Measurements from ENCODE around the gene MYOCD. TPM values are rescaled to one million over a fixed set of nuclear protein-coding genes. Genes with fewer than 3 reads are reported as not detected.
A peak's percentile ranks its signal among the peaks of the same experiment; 100 is the strongest.

The MYOCD gene
- total and polyA plus RNA-seq, 2 experiments from 2014 or later = 2.2 to 8.4 TPM

- H3K4me2 ChIP-seq = no peak overlapping the region
- no peak for DNase-seq (ENCODE audit: low spot score)
- no peak overlapping the region for H3K4me3 ChIP-seq
- no peaks in the 10 kb centered on the region for H3K9me3 ChIP-seq (ENCODE audit: low read depth)
- H3K27me3 ChIP-seq = peaks cover 10% of the 10 kb centered on the region
- H3K36me3 ChIP-seq (replicated peaks; ENCODE audit: insufficient read depth, low read depth) = no peaks in the 10 kb centered on the region
- TF ChIP-seq EZH2 (IDR thresholded peaks at IDR 0.05; ENCODE audit: borderline replicate concordance) (no peak), CTCF (IDR thresholded peaks at IDR 0.05; ENCODE audit: poor library complexity) (no peak), EZH2phosphoT487 (IDR thresholded peaks at IDR 0.05; ENCODE audit: low read depth, severe bottlenecking, unreplicated experiment) (no peak)
- H3K9me2 ChIP-seq (replicated peaks; ENCODE audit: insufficient read depth) = no peaks in the 10 kb centered on the region
- no peaks in the 10 kb centered on the region for H4K20me1 ChIP-seq (ENCODE audit: insufficient read depth, poor library complexity, severe bottlenecking)
- H2AFZ ChIP-seq = no peak overlapping the region
- 87% methylated on average over 4 of the region's 4 CpGs for WGBS (ENCODE audit: low lambda C conversion rate, missing lambda C conversion rate)
- no peaks in the 10 kb centered on the region for H3K79me2 ChIP-seq
- no peak overlapping the region for H3K27ac ChIP-seq
- no peaks in the 10 kb centered on the region for H3K4me1 ChIP-seq (ENCODE audit: insufficient read depth)
Observed at GRCh38 chr17:12768255-12768654, 102.6 kb downstream of the MYOCD start.

GRCh38 chr17:12769981-12770380 lies 104.3 kb downstream of the MYOCD start:
- no peaks in the 10 kb centered on the region for H3K36me3 ChIP-seq (replicated peaks; ENCODE audit: insufficient read depth, low read depth)
- H3K4me1 ChIP-seq (ENCODE audit: insufficient read depth) = no peaks in the 10 kb centered on the region
- no peaks in the 10 kb centered on the region for H4K20me1 ChIP-seq (ENCODE audit: insufficient read depth, poor library complexity, severe bottlenecking)
- H3K9me2 ChIP-seq (replicated peaks; ENCODE audit: insufficient read depth) = no peaks in the 10 kb centered on the region
- TF ChIP-seq EZH2 (IDR thresholded peaks at IDR 0.05; ENCODE audit: borderline replicate concordance) = no peak
- TF ChIP-seq EZH2phosphoT487 (IDR thresholded peaks at IDR 0.05; ENCODE audit: low read depth, severe bottlenecking, unreplicated experiment) = no peak
- no peak for TF ChIP-seq CTCF (IDR thresholded peaks at IDR 0.05; ENCODE audit: poor library complexity)
- no peak overlapping the region for H2AFZ ChIP-seq
- no peaks in the 10 kb centered on the region for H3K9me3 ChIP-seq (ENCODE audit: low read depth)
- peaks cover 6% of the 10 kb centered on the region for H3K27me3 ChIP-seq
- no peak overlapping the region for H3K4me3 ChIP-seq
- H3K27ac ChIP-seq = no peak overlapping the region
- no peak overlapping the region for H3K4me2 ChIP-seq
- no peak for DNase-seq (ENCODE audit: low spot score)
- H3K79me2 ChIP-seq = no peaks in the 10 kb centered on the region
- WGBS (ENCODE audit: low lambda C conversion rate, missing lambda C conversion rate) = 98% methylated on average over 6 of the region's 6 CpGs

DNA sequence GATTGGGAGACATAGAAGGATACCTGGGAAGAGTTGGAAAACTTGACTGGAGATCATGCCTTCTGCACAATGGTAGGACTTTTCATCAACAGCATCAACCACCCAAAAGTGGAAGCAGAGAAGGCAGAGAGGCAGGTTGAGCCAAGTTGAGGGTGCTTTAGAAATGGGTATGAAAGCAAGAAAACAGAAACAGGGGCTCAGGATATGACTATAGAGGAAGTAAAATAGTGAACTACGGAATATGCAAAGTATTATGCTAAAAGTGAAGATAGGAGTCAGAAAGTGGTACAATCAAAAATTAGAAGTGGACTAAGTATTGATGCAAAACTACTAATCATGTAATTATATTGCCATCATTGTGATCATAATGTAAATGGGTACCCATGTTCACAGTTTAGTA lies 107.5 kb downstream of the MYOCD start:
- no peak overlapping the region for H3K4me2 ChIP-seq
- H3K27me3 ChIP-seq = peaks cover 6% of the 10 kb centered on the region
- DNase-seq (ENCODE audit: low spot score) = no peak
- no peaks in the 10 kb centered on the region for H3K36me3 ChIP-seq (replicated peaks; ENCODE audit: insufficient read depth, low read depth)
- H3K4me1 ChIP-seq (ENCODE audit: insufficient read depth) = no peaks in the 10 kb centered on the region
- 92% methylated on average over 1 of the region's 1 CpG for WGBS (ENCODE audit: low lambda C conversion rate, missing lambda C conversion rate)
- H3K4me3 ChIP-seq = no peak overlapping the region
- no peaks in the 10 kb centered on the region for H3K9me3 ChIP-seq (ENCODE audit: low read depth)
- no peaks in the 10 kb centered on the region for H4K20me1 ChIP-seq (ENCODE audit: insufficient read depth, poor library complexity, severe bottlenecking)
- no peaks in the 10 kb centered on the region for H3K79me2 ChIP-seq
- H2AFZ ChIP-seq = no peak overlapping the region
- no peaks in the 10 kb centered on the region for H3K9me2 ChIP-seq (replicated peaks; ENCODE audit: insufficient read depth)
- no peak overlapping the region for H3K27ac ChIP-seq
- TF ChIP-seq EZH2 (IDR thresholded peaks at IDR 0.05; ENCODE audit: borderline replicate concordance) = no peak

DNA sequence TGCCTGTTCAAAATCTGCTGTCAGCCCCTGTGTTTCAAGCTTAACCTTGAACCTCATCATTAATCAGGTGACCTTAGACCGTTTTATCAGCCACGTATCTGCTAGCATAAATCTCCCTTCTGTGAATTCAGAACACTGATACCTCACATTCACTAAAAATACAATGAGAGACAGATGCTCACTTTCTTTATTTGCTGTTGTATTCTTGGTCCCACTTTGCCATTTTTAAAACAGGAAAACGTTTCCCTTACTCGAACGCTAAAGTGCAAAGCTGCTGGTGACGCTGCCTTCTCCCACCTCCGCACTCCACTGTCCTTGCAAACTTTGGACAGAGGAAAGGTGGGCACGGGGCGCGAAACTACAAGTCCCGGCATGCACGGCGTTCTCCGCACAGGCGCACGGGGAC lies 123.4 kb downstream of the MYOCD start:
- Histone ChIP-seq H3K9me3 (ENCODE audit: low read depth) (no peaks in the 10 kb centered on the region), H3K4me1 (ENCODE audit: insufficient read depth) (peaks cover 8% of the 10 kb centered on the region), H4K20me1 (ENCODE audit: insufficient read depth, poor library complexity, severe bottlenecking) (no peaks in the 10 kb centered on the region), H3K27me3 (peaks cover 13% of the 10 kb centered on the region), H3K9me2 (replicated peaks; ENCODE audit: insufficient read depth) (no peaks in the 10 kb centered on the region), H3K79me2 (peaks cover 15% of the 10 kb centered on the region), H3K4me2 (peak overlapping the region; percentile 96), H2AFZ (peak overlapping the region; percentile 89), H3K36me3 (replicated peaks; ENCODE audit: insufficient read depth, low read depth) (no peaks in the 10 kb centered on the region), H3K27ac (no peak overlapping the region), H3K4me3 (peak overlapping the region; percentile 91)
- no peak for DNase-seq (ENCODE audit: low spot score)
- WGBS (ENCODE audit: low lambda C conversion rate, missing lambda C conversion rate) = 2% methylated on average over 16 of the region's 16 CpGs
- no peak for TF ChIP-seq CTCF (IDR thresholded peaks at IDR 0.05; ENCODE audit: poor library complexity)
- TF ChIP-seq EZH2phosphoT487 (IDR thresholded peaks at IDR 0.05; ENCODE audit: low read depth, severe bottlenecking, unreplicated experiment) = no peak
- TF ChIP-seq EZH2 (IDR thresholded peaks at IDR 0.05; ENCODE audit: borderline replicate concordance) = no peak
